DMS 273 (cell line): Measurements from ENCODE around the gene TBC1D9B.
A peak's percentile ranks its signal among the peaks of the same experiment; 100 is the strongest.

ENCODE experiments used
- DNase-seq: peaks from one replicate; lab custom pipeline; 2025; ENCODE audit not compliant: unreplicated experiment; lab: John Stamatoyannopoulos, UW

The TBC1D9B gene

DNA sequence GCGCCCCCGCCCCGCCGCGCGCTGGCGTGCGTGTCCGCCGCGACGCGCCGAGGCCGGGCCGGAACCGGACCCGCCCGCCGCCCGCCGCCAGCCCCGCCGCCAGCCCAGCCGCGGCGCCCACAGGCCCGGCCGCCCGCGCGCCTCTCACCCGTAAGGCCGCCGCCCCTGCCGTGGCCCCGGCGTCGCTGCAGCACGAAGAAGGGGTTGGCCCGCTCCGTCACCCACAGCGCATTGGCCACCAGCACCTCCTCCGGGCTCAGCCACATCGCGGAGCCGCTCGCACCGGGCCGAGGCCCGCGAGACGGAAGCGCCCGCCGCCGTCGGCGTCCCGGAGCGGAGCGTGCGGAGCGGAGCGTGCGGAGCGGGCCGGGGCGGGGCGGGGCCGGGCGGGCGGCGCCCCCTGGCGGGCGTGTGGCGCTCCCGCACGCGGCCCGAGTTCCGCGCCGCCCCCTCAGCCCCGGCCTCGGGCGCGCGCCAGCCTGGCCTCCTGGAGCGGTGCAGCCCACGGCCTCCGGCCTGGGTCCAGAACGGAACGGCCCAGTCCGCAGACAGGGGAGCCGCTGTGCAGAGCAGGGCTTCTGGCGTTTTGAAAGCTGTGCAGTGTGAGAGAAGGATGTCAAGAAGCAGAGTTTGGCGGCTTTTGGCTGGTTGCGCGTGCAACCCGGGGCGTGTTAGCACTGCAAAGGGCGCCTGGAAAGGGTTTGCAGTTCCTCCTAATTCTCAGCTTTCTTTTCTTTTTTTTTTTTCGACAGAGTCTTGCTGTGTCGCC, at the start of gene TBC1D9B:
TBC1D9B (minus strand) TSS at position 342 of the 769 bp plus-strand sequence; CDS start at position 266, 76 bp downstream.
- DNase-seq, result peak; percentile 89

DNA sequence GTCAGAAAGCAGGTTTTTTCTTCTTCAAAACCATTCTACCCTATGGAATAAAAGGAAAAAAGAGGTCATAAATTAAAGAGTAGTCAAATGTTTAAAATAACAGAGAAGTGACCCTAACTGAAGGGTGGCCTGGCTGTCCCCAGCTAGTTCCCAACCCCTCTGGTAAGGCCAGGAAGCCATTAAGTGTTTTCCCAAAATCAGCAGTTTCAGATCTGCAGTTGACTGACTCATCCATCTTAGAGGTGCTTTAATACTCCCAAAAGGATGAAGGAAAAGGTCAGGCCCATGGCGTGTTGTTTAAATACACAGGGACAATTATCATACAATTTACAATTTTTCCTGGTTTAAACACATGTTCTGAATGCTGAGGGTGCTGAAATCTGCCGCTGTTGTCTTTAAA, 47.9 kb upstream of the TBC1D9B start:
- DNase-seq, result no peak

DNA sequence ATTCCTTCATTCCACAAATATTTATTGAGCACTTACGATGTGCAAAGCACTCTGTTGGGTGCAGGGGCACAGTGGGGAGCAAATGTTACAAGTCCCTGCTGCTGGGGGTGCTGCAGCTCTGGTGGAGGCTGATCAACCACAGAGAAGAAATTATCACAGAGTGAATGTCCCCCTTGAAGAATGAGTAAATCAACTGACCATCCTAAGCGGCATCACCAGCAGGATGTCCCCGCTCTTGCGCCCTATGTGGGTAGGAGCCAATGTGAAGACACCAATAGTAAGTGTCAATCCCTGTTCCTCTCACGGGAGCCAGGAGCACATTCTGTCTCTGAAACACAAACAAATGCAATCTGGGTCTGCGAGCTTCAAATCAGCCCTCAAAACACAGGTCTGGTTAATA, 47.4 kb upstream of the TBC1D9B start:
- no peak for DNase-seq

DNA sequence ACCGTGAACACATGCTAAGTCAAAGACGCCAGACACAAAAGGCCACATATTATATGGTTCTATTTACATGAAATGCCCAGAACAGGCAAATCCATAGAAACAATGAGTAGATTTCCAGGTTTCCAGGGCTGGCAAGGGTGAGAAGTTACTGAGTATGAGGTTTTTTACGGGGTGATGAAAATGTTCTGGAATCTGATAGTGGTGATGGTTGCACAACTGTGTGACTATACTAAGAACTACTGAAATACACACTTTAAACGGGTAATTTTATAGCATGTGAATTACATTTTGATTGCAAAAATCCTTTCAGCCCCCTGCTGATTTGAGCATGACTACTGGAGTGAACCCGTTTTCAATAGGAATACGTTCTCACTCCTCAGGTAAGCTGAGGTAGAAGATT, 46.7 kb upstream of the TBC1D9B start:
- DNase-seq, result no peak

DNA sequence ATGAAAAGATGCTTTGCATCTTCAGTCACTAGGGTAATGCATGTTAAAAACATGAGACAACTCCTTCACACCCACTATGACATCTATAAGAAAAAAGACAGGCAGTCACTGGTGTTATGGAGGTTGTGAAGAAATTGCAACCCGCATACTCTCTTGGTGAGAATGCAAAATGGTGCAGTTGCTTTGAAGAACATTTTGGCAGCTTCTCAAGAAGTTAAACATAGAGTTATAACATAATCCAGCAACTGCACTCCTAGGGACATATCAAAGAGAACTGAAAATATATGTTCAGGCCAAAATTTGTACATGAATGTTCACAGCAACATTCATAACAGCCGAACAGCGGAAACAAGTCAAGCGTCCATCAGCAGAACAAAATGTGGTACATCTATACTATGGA, 46.3 kb upstream of the TBC1D9B start:
- DNase-seq, result no peak

DNA sequence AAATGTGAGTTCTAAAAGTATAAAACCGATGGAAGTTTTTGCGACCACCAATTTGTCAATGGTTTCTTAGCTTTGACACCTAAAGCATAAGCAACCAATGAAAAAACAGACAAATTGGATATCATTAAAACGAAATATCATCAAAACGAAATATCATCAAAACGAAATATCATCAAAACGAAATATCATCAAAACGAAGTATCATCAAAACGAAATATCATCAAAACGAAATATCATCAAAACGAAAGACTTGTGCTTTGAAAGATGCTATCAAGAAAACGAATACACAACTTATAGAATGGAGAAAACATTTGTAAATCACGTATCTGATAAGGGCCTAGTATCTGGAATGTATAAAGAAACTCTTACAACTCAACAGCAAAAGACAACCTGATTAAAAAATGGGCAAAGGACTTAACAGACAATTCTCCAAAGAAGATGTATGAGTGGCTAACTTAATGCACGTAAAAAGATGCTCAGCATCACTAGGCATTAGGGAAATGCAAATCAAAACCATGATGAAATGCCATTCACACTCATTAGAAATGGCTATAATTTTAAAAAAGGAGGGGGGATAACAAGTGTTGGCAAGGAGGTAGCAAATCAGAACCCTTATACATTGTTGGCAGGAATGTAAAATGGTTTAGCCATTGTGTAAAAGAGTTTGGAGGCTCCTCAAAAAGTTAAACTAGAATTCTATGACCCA, 29.4 kb upstream of the TBC1D9B start:
- no peak for DNase-seq

DNA sequence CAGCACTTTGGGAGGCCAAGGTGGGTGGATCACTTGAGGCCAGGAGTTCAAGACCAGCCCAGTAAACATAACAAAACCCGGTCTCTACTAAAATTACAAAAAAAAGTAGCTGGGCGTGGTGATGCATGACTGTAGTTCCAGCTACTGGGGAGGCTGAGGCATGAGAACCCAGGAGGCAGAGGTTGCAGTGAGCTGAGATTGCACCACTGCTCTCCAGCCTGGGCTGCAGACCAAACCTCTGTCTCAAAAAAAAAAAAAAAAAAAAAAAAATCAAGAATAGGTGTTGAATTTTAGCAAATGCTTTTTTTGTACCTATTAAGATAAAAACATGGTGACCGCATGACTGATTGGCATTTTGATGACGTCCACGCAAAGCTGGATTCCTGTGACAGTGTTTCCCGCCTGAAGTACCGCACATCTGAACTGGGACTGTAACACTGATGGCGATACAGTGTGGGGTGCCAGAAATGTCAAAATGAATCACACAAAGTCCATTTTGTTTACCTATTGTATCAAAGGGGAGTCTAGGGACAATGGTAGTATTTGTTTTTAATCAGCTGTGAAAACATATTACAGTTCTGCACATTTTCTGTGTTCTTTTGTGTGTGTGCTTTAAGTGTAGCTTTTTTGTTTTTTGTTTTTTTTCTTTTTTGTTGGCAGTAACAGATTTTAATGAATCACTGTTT, 23.2 kb upstream of the TBC1D9B start:
- DNase-seq, result no peak

DNA sequence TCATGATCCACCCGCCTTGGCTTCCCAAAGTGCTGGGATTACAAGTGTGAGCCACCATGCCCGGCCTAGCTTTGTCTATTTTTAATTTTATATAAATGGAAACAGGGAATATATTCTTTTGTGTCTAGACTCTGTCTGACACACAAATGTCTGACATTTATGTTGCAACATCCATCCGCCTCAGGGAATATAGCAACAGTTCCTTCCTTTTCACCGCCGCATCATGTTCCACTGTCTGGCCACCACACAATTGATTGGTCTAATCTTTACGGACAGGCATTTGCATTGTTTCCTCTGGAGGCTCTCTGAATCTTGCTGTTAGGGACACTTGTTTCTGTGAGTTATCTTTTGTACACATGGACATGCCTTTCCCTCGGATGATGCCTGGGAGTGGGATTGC, 20.1 kb upstream of the TBC1D9B start:
- DNase-seq, result no peak

DNA sequence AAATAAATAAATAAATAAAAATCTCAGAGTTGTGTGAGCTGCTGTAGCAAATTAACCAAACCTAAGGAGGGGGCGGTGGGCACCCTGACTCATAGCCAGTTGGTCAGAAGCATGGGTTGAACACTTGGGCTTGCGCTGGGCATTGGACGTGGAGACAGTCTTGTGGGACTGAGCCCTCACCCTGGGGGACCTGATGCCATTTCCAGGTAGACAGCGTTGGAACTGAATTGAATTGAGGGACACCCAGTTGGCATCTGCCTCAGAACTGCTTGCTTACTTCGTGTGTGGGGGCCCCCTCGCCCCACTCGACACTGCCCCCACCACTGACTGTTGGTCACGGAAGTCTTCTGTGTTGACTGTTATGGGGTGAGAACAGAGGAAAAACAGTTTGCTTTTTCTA, 19.0 kb upstream of the TBC1D9B start:
- DNase-seq, result no peak

DNA sequence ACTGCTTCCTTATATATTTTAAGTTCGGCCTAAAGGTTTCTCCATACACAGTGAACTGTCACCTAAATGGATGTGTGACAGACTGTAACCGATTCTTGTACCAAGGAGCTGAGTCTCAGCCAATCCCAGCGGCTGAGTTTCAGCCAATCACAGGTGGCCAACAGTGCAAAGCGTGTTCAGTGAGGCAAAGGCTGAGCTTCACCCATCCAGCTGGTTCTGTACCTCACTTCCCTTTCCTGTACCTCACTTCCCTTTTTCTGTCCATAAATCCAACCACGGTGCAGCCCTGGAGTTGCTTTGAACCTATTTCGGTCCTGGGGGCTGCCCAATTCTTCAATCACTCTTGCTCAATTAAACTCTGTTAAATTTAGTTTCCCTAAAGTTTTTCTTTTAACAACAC, 15.7 kb upstream of the TBC1D9B start:
- no peak for DNase-seq

DNA sequence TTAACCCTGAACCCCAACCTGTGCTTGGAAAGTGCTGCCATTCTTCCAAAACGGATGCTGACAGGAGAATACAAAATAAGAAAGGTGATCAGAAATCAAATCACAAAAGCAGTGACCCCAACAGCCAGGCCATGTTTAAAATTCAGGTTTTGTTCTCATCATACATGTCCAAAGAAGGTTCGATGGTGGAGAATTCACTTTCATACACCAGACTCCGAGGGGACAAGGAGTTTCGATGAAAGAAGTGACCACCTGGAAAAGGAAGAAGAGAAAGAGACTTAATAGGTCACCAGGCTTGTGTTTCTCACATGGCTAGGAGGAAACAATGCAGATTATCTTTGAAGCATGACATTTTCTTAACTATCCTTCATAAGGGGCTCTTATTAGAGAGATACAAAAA, 12.5 kb upstream of the TBC1D9B start:
- no peak for DNase-seq

DNA sequence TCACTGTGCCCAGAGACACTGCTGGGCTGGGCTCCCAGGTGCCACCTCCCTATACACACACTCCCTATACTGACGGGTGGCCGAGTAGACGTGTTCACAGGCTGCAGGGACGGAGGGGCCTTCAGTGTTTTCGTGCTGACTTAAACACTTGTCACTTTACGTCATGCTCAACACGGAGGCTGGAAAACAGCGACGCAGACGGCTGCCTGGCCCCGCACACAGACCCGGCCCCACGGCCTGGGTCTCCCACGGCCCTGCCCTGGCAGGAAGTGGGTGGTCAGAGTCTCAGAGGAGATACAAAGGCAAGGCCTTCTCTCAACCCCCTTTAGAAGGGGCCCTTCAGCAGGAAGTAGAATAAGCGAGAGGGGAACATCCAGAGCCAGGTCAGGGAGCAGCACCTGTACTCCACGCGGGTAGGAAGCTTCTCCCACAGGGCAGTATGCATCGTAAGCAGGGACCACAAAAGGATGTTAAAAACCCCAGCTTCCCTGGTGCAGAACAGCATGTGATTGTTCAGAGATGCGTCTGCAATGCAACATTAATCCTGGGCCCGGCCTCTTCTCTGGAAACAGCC, 11.9 kb upstream of the TBC1D9B start:
- no peak for DNase-seq

DNA sequence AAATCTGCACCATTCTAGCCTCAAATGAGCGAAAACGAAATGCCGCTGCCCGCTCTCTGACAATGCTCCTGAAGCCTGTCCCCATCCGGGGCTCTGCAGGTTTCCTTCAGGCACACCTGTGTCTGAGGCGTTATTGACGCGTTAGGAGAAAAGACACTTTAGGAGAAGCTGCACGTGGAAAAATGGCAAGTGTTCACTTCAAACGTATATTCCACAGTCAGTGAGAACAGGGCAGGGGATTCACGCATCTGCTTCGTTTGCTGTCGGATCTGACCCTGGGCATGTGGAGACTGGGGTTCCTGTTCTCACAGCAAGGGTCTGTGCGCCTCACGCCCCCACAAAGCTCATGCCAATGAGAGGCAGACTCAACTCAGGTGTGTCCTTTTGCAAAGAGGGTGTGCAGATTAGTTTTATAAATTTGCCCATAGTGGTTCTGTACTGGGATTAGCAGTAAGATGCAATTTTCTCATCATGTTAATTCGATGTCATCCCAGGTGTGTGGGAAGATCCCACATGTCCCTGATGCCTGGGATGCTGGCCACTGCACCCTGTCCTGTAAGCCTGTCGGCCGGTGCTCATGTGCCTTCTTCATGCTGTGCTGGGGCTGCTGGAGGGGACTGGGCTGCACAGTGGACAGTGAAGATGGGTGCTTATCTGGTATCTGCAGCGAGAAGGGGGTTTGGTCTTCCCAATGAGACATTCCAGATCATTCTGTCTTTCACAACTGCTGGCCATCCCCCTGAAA, 11.2 kb upstream of the TBC1D9B start:
- no peak for DNase-seq

DNA sequence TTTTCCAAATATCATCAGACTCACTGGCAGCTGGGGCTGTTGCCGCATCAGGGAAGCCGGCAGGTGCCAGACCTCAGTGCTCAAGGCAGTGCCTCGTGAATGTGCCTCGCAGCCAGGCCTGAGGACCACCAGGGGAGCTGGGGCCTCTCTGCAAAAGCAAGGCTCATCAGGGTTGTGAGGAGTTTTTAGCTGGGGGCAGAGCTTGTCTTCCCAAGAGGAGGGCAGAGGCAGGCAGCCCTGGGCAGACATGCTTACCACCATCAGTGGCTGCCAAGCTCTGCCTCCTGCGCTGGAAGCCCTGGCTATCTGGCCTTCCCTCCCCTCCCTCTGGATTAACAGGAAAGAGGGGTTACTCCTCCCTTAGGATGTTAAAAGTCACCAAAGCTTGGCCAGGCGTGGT, 8.8 kb upstream of the TBC1D9B start:
- no peak for DNase-seq

DNA sequence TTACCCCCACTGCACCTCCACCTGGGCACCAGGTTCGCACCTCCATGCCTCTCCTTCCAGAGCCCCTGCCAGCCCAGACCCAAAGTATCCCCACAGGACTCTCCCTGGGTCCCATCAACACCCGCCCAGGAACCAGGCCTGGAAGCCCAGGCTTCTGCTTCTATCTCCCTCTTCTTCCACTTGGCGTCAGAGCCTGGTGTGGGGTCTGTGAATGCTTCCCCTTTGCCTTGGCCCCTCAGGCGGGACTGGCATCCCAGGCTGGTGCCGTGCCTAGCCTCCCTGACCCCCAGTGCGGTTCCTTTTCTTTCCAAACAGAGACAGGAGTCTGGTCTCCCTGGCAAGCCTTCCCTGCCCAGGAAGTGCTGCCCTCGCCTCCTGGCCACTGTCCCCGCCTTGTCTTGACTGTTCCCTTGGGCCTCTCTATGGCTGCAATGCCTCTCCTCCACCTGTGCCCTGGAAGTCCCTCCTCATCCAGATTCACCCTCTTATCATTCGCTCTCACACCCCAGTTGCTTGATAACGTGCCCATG, 7.8 kb upstream of the TBC1D9B start:
- DNase-seq, result no peak

DNA sequence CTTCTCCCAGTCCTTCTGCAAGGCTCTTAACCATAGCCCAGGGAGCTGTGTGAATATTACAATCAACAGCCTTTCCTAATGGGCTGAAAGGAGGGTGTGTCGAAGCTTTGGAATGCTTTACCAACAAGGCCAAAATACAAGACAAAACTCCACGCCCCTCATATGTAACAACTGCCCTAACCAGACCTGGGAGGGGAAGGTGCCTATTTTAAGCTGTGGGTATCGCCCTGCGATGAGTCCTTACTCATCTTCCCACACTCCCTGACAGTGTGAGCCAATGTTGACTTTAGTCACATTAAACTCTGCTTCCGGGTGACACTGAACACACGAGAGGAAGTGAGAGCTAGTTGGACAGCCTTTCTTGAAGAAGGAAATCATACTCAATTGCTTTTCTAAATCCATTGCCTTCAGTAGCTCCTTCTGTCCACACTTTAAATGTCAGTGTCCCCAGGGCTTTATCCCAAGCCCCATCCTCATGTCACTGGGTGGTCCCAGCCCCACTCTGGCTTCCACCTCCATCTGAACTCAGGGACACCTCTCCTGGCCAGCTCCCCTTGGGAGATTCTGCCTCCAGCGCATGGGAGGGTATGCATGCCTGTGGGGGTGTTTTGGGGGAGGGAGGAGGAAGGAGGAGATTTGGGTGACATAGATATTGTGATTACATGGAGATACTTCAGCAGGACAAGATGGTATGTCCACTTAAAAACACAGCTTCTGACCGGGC, 6.5 kb upstream of the TBC1D9B start:
- DNase-seq, result no peak

DNA sequence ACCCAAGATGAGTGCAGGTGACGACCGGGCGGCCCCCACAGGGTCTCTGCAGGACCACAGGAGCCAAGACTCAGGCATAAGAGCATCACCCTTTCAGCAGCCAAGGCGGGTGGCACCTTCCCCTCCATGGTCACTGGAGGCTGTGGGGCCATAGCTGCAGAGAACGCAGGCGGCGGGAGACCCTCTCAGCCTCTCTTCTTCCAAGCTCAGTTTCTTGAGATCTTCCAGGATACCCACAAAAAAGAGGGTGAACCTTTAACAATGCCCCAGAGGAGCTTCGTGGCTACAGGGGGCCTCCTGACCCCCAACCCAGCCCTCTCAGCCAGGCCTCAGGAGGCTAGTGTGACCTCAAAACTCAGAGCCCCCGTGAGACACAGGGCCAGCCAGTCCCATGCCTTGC, 5.8 kb upstream of the TBC1D9B start:
- DNase-seq, result no peak

DNA sequence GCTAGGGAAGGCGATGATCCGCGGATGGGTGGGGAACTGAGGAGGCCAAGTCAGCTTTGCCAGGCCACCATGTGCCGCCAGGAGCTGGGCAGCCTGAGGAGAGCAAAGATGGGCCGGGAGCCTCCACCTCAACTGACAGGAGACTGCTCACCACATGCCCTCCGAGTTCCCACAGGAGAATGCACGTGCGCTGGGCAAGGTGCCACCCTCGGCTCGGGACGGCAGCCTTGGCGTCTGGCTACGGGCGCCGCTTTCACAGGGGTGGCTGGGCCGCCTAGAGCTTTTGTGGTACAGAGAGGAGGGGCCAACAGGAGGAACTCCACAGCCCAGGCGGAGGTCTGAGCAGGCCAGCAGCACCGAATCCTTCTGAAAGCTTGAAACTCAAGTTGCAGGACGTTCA, 5.3 kb upstream of the TBC1D9B start:
- peak; percentile 67 for DNase-seq

DNA sequence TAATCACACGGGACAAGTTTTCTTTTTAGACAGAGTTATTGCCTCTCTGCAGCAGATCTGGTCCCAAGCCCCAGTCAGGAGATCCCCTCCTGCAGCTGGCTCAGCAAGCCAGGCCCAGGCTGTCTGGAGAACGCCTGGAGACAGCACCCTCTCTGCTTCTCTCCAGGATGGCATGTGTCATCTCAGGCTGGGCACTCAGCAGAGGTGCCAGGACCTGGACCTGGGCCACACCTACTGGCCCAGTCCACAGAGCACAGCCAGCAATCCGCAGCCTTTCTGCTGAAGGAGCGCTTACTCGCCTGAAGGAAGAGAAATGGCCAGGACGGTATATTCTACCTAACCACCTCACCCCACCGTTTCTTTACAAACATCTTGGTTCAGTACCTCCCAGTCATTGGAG, 4.7 kb upstream of the TBC1D9B start:
- no peak for DNase-seq

DNA sequence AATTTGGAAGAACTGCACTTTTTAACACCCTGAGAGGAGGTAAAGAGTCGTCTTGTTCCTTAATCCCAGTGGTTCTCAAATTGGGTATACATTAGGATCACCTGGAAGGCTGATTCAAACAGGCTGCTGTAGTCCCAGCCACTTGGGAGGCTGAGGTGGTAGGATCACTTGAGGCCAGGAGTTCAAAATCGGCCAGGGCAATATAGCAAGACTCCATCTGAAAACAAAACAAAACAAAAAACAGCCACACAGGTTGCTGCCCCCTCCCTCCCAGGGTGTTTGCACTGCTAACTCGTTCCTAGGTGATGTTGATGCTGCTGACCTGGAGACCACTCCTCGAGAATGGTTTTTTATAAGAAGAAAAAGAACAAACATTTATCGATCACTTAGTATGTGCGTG, 1.5 kb upstream of the TBC1D9B start:
- no peak for DNase-seq
